Measurements from ENCODE around the gene CHST10. TPM values are rescaled to one million over a fixed set of nuclear protein-coding genes. Genes with fewer than 3 reads are reported as not detected.

Gene CHST10
- total and polyA plus RNA-seq, 4 donors, result 0.11 to 5.2 (median 0.99) TPM

DNA sequence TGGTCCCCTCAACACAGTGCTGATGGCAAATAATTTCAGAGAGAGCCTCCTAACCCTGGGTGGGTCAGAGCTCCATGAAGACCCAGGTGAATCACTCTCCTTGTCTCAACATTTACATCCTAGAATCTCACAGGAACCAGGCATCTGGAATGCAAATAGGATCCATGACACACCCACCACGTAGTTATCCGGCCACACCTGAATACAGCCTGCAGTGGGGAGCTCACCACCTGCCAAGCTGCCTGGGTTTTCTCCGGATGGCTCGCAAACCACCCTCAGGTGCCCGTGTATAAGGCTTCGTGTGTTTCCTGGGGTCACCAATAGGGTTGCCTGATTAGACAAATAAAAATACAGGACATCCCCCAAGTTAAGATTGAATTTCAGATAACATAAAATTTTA is 9.9 kb downstream of the CHST10 start:
- H3K9ac ChIP-seq (ENCODE audit: low read depth in 1 of 2, low read length in 2 of 2), result no peak overlapping the region
- H3K9me3 ChIP-seq (ENCODE audit: control insufficient read depth in 4 of 4, low read length in 3 of 4), result no peaks in the 10 kb centered on the region
- H3K36me3 ChIP-seq (ENCODE audit: control insufficient read depth in 4 of 4, insufficient read depth in 3 of 4, low read depth in 1 of 4, low read length in 3 of 4), result no peaks in the 10 kb centered on the region
- H3K4me1 ChIP-seq (ENCODE audit: control insufficient read depth in 4 of 4, insufficient read depth in 4 of 4, low read length in 3 of 4), result no peaks in the 10 kb centered on the region
- H3K4me3 ChIP-seq (ENCODE audit: low read depth in 1 of 3, low read length in 3 of 3), result no peak overlapping the region
- H3K27me3 ChIP-seq (ENCODE audit: control insufficient read depth in 4 of 4, insufficient read depth in 4 of 4, low read length in 3 of 4), result no peaks in the 10 kb centered on the region
- DNase-seq (ENCODE audit: low spot score), result no peak
- 88% methylated on average over 6 of the region's 6 CpGs for WGBS
- TF ChIP-seq, protein P1, sequence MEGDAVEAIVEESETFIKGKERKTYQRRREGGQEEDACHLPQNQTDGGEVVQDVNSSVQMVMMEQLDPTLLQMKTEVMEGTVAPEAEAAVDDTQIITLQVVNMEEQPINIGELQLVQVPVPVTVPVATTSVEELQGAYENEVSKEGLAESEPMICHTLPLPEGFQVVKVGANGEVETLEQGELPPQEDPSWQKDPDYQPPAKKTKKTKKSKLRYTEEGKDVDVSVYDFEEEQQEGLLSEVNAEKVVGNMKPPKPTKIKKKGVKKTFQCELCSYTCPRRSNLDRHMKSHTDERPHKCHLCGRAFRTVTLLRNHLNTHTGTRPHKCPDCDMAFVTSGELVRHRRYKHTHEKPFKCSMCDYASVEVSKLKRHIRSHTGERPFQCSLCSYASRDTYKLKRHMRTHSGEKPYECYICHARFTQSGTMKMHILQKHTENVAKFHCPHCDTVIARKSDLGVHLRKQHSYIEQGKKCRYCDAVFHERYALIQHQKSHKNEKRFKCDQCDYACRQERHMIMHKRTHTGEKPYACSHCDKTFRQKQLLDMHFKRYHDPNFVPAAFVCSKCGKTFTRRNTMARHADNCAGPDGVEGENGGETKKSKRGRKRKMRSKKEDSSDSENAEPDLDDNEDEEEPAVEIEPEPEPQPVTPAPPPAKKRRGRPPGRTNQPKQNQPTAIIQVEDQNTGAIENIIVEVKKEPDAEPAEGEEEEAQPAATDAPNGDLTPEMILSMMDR (IDR thresholded peaks at IDR 0.05; ENCODE audit: low read depth, low read length, missing input control), result no peak
- TF ChIP-seq, protein P2, sequence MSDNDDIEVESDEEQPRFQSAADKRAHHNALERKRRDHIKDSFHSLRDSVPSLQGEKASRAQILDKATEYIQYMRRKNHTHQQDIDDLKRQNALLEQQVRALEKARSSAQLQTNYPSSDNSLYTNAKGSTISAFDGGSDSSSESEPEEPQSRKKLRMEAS (IDR thresholded peaks at IDR 0.05), result no peak
- no peak for TF ChIP-seq JUND (IDR thresholded peaks at IDR 0.05)
- no peak for TF ChIP-seq SP1 (IDR thresholded peaks at IDR 0.05)
- TF ChIP-seq RXRA (IDR thresholded peaks at IDR 0.05), result no peak
- TF ChIP-seq, protein P3, sequence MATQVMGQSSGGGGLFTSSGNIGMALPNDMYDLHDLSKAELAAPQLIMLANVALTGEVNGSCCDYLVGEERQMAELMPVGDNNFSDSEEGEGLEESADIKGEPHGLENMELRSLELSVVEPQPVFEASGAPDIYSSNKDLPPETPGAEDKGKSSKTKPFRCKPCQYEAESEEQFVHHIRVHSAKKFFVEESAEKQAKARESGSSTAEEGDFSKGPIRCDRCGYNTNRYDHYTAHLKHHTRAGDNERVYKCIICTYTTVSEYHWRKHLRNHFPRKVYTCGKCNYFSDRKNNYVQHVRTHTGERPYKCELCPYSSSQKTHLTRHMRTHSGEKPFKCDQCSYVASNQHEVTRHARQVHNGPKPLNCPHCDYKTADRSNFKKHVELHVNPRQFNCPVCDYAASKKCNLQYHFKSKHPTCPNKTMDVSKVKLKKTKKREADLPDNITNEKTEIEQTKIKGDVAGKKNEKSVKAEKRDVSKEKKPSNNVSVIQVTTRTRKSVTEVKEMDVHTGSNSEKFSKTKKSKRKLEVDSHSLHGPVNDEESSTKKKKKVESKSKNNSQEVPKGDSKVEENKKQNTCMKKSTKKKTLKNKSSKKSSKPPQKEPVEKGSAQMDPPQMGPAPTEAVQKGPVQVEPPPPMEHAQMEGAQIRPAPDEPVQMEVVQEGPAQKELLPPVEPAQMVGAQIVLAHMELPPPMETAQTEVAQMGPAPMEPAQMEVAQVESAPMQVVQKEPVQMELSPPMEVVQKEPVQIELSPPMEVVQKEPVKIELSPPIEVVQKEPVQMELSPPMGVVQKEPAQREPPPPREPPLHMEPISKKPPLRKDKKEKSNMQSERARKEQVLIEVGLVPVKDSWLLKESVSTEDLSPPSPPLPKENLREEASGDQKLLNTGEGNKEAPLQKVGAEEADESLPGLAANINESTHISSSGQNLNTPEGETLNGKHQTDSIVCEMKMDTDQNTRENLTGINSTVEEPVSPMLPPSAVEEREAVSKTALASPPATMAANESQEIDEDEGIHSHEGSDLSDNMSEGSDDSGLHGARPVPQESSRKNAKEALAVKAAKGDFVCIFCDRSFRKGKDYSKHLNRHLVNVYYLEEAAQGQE (IDR thresholded peaks at IDR 0.05), result no peak
- no peak for TF ChIP-seq FOXA1 (IDR thresholded peaks at IDR 0.05)
- TF ChIP-seq, protein P4, sequence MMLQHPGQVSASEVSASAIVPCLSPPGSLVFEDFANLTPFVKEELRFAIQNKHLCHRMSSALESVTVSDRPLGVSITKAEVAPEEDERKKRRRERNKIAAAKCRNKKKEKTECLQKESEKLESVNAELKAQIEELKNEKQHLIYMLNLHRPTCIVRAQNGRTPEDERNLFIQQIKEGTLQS (IDR thresholded peaks at IDR 0.05), result no peak
- TF ChIP-seq TAF1 (conservative IDR thresholded peaks at IDR 0.05), result no peak
- no peak for TF ChIP-seq RAD21 (IDR thresholded peaks at IDR 0.05)
- TF ChIP-seq NR2F2 (IDR thresholded peaks at IDR 0.05), result no peak
- no peak for TF ChIP-seq EGR1 (IDR thresholded peaks at IDR 0.05; ENCODE audit: low read depth in 2 of 2)
- no peak for TF ChIP-seq YY1 (IDR thresholded peaks at IDR 0.05)
- no peak for TF ChIP-seq GABPA (IDR thresholded peaks at IDR 0.05 in 1 of 2, conservative IDR thresholded peaks at IDR 0.05 in 1 of 2)
- no peak for TF ChIP-seq HNF4G (IDR thresholded peaks at IDR 0.05)
- TF ChIP-seq, protein P5, sequence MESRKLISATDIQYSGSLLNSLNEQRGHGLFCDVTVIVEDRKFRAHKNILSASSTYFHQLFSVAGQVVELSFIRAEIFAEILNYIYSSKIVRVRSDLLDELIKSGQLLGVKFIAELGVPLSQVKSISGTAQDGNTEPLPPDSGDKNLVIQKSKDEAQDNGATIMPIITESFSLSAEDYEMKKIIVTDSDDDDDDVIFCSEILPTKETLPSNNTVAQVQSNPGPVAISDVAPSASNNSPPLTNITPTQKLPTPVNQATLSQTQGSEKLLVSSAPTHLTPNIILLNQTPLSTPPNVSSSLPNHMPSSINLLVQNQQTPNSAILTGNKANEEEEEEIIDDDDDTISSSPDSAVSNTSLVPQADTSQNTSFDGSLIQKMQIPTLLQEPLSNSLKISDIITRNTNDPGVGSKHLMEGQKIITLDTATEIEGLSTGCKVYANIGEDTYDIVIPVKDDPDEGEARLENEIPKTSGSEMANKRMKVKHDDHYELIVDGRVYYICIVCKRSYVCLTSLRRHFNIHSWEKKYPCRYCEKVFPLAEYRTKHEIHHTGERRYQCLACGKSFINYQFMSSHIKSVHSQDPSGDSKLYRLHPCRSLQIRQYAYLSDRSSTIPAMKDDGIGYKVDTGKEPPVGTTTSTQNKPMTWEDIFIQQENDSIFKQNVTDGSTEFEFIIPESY (IDR thresholded peaks at IDR 0.05), result no peak
- no peak overlapping the region for H3K27ac ChIP-seq (ENCODE audit: low read depth in 1 of 2, low read length in 2 of 2)

DNA sequence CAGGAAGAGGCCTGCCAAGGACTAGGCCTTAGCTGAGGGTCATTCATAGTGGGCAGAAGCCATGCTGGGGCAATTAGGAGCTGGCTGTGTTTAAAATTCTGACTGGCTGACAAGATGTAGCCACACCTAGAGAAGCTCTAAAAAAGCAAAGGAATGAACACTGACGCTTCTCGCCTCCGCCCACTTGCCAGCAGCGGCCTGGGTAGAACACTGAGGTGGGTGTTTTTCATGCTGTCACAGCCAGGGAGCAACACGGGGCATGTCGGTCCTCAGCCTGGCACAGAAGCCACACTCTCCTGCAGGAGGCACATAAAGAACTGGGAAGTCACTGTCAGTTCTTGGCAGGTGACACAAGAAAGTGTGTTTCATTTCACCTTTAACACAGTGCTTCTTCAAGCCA is 10.4 kb downstream of the CHST10 start:
- WGBS, result 90% methylated on average over 6 of the region's 6 CpGs
- H3K27me3 ChIP-seq (ENCODE audit: control insufficient read depth in 4 of 4, insufficient read depth in 4 of 4, low read length in 3 of 4), result no peaks in the 10 kb centered on the region
- no peak for DNase-seq (ENCODE audit: low spot score)
- no peaks in the 10 kb centered on the region for H3K9me3 ChIP-seq (ENCODE audit: control insufficient read depth in 4 of 4, low read length in 3 of 4)
- H3K9ac ChIP-seq (ENCODE audit: low read depth in 1 of 2, low read length in 2 of 2), result no peak overlapping the region
- H3K4me3 ChIP-seq (ENCODE audit: low read depth in 1 of 3, low read length in 3 of 3), result no peak overlapping the region
- TF ChIP-seq, protein P3 (IDR thresholded peaks at IDR 0.05), result no peak
- TF ChIP-seq RXRA (IDR thresholded peaks at IDR 0.05) (no peak), JUND (IDR thresholded peaks at IDR 0.05) (no peak), GABPA (IDR thresholded peaks at IDR 0.05 in 1 of 2, conservative IDR thresholded peaks at IDR 0.05 in 1 of 2) (no peak)
- TF ChIP-seq, protein P2 (IDR thresholded peaks at IDR 0.05), result no peak
- TF ChIP-seq, protein P5 (IDR thresholded peaks at IDR 0.05), result no peak
- no peak overlapping the region for H3K27ac ChIP-seq (ENCODE audit: low read depth in 1 of 2, low read length in 2 of 2)
- H3K4me1 ChIP-seq (ENCODE audit: control insufficient read depth in 4 of 4, insufficient read depth in 4 of 4, low read length in 3 of 4), result no peaks in the 10 kb centered on the region
- no peaks in the 10 kb centered on the region for H3K36me3 ChIP-seq (ENCODE audit: control insufficient read depth in 4 of 4, insufficient read depth in 3 of 4, low read depth in 1 of 4, low read length in 3 of 4)
